SHP77 (cell line): ENCODE data around the gene LMBR1.
"Not testable (repeated sequence)": the region's sequence is repeated elsewhere in the genome, so short reads cannot be mapped to it uniquely, and the experiment has no call there.

Experiments used
- DNase-seq, 2 experiments: peaks; one replicate each; lab custom pipeline; 2025; lab: John Stamatoyannopoulos, UW

The LMBR1 gene

GRCh38 chr7:156654511-156655234 lies 238.3 kb downstream of the LMBR1 start:
- DNase-seq = no peak

GRCh38 chr7:156652886-156653568 lies 240.0 kb downstream of the LMBR1 start:
- no peak for DNase-seq

GRCh38 chr7:156651474-156651873 lies 241.5 kb downstream of the LMBR1 start:
- no peak for DNase-seq

- no peak for DNase-seq
Measured at GRCh38 chr7:156650042-156650441, 242.9 kb downstream of the LMBR1 start.

GRCh38 chr7:156647330-156647729 lies 245.7 kb downstream of the LMBR1 start:
- DNase-seq = not testable (repeated sequence)

GRCh38 chr7:156642306-156643045 lies 250.5 kb downstream of the LMBR1 start:
- no peak for DNase-seq

- peak; percentile 27 to 51 for DNase-seq
Measured at GRCh38 chr7:156640949-156641485, 252.0 kb downstream of the LMBR1 start.

- peak; percentile 77 to 88 for DNase-seq
Measured at GRCh38 chr7:156640257-156640948, 252.6 kb downstream of the LMBR1 start, which contains the start of gene RNF32. Gene RNF32 (plus strand): TSS chr7:156640774. CDS start chr7:156643878, 3,104 bp downstream.

GRCh38 chr7:156639426-156640256 lies 253.3 kb downstream of the LMBR1 start:
- no peak for DNase-seq

- no peak for DNase-seq
Measured at GRCh38 chr7:156638443-156639077, 254.4 kb downstream of the LMBR1 start.

GRCh38 chr7:156637093-156637492 lies 255.9 kb downstream of the LMBR1 start:
- DNase-seq = not testable (repeated sequence)

GRCh38 chr7:156635529-156636385 lies 257.2 kb downstream of the LMBR1 start:
- no peak for DNase-seq

- DNase-seq = no peak
Measured at GRCh38 chr7:156634117-156634516, 258.9 kb downstream of the LMBR1 start.

GRCh38 chr7:156629873-156630272 lies 263.1 kb downstream of the LMBR1 start:
- DNase-seq = no peak

GRCh38 chr7:156628562-156628961 lies 264.4 kb downstream of the LMBR1 start:
- DNase-seq = no peak
